Islet precursor cell (in vitro differentiated cells): ENCODE measurements around the gene GPATCH8.
"Not testable (repeated sequence)": the region's sequence is repeated elsewhere in the genome, so short reads cannot be mapped to it uniquely, and the experiment has no call there.

Source experiments
- DNase-seq: peaks from one replicate; pipeline ENCODE4 v3.0.0-alpha.2; 2018

Gene GPATCH8

DNA sequence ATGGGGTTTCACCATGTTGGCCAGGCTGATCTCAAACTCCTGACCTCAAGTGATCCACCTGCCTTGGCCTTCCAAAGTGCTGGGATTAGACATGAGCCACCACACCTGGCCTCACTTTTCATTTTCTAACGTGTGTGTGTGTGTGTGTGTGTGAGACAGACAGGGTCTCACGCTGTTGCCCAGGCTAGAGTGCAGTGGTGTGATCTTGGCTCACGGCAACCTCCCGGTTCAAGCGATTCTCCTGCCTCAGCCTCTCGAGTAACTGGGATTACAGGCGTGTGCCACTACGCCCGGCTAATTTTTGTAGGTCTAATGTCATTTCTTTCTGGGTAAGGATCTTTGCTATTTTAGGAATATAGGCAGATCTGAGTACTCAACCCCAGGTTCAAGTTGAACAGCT is 109.1 kb downstream of the GPATCH8 start:
- not testable (repeated sequence) for DNase-seq

DNA sequence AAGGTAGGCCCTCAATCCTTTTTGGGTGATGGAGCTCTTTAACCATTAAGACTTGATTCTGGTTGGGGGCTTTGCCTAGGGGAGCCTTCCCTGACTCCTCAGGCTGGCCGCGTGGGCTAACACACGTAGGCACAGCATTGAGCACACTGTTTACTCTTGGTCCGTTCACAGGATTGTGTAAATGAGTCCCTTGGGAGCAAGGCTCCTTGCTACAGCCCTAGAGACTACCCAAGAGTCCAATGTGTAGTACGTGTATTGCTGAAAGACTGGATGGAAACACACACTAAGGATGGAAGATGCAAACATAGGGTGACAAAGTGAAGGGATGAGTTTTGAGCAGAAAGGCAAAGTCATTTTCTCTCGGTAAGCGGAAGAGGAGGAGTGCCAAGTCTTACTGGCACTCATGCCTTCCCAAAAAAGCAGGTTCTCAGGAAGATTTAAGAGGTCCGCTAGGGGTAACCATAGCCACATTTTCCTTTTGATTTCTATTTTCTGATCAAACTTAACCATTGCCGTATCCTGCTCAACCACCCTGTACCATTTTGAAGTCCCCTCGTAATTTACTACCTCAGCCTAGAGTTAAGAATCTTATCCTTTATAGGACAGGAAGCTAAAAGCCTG is 112.8 kb downstream of the GPATCH8 start:
- DNase-seq, result no peak

GRCh38 chr17:44389723-44390202 is 113.4 kb downstream of the GPATCH8 start:
- no peak for DNase-seq

GRCh38 chr17:44389281-44389680 is 113.9 kb downstream of the GPATCH8 start, which contains the start of gene ITGA2B:
Gene ITGA2B, minus strand, starts transcription at chr17:44389649. Its CDS starts 176 bp downstream, at chr17:44389473.
- no peak for DNase-seq

DNA sequence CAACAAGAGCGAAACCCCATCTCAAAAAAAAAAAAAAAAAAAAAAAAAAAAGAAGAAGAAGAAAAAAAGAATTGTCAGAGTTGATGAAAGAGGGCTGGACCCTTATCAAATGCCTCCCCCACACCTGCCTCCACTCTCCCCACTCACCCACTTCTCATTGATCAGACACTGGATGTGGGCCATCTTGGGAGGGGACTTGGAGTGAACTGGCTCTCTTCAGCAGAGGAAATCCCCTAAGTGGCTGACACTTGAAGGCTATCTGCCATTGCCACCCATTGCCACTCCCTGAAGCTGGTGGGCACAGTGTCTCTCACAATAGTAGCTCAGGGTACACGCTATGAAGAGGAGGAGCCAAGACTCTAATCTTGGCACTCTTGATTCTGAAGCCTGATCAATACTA is 115.4 kb downstream of the GPATCH8 start:
- DNase-seq, result no peak

DNA sequence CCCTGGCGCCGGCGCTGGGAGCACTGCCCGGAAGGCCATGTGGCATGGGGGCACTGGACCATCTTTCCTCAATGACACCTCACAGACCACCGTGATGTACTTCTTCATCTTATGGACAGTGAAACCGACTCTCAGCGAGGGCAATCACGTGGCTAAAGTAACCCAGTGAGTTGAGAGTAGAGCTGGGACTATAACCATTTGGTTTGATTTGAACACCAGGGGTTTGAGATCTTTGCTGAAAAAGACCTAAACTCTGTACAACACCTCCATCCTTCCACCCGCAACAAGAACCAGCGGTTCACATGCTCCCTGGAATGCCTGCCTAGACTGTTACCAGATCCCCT is 117.1 kb downstream of the GPATCH8 start:
- no peak for DNase-seq

DNA sequence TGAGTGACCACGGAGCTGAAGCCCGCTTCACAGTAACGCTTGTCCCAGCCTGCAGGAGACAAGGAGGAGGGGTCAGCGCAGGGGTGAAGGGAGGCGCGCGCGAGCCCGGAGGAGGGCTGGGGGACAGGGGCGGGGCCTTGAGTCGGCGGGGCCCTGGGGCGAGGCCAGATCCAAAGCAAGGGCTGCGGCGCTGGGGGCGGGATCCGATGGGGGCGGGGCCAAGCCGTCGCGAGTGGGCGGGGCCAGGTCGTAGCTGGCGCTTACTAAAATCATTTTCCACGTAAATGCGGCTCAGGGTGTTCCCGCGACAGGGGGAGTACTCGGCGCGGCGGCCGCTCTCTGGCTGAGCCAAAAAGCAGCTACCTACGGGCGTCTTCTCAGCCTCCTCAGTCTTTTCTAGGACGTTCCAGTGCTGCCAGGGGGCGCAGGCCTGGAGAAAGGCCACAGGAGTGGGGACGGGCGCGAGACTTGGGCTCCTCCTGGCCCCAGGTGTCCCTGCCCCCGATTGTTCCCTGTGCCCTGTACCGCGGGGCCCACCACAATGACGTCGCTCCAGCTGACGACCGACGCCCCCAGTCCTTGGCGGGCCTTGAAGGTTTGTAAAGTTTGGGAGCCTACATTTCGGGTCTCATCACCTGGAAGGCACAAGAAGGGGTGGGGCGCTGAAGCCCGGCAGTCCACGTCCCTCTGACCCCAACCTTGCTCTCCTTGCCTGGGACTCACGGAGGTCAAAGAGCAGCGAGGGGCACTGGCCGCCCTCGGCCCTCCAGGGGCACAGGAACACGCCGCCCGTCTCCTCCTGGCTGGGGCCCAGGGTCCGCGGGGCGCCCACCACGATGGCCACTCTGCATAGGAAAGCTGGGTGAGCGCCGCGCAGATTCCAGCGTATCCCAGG is 117.7 kb downstream of the GPATCH8 start:
- DNase-seq, result peak; percentile 97

DNA sequence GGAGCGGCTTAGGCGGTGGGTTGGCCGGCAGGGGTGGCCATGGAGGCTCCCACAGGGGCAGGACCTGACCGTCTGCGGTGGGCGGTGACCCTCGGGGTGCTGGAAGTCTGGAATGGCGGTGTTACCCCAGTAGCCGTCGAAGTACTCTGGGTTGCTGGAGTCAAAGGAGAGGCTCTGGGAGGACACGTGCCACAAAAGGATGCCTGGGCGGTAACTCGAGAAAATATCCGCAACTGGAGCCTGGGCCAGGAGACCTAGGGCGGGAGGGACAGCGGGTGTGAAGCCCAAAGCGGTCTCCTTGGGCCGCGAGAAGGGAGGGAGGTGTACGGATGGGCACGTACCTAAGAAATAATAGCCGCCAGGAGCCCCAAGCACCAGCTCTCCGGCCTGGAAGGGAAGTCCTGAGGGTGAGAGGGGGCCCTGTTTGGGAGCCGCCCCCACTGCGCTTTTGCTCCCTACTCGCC is 118.4 kb downstream of the GPATCH8 start:
- DNase-seq, result no peak

DNA sequence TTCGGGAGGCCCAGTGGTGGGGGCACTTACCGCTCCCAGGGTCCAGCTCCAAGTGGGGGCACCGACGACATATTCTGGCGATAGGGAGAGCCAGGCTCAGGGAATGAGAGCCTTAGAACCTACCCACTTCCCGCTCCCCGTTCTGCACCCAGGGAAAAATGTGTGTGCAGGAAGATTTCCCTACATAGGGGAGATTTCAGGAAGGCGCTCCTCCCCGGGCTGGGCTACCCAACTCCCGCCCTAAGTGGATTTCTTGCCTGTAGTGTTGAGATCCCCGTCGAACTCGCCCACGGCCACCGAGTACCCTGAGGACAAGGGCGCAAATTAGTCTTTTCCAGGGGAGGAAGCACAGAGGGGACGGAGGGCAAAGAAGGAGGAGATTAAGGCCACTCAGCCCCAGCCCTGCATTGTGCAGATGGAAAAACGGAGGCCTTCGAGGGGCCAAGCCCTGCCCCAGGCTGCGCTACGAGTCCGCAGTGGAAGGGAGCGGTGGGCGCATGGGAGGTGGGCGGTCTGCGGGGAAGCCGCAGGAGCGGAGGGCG is 118.9 kb downstream of the GPATCH8 start:
- DNase-seq, result peak; percentile 77

GRCh38 chr17:44383861-44384260 is 119.3 kb downstream of the GPATCH8 start:
- DNase-seq, result no peak

GRCh38 chr17:44383363-44383762 is 119.8 kb downstream of the GPATCH8 start:
- no peak for DNase-seq

GRCh38 chr17:44382917-44383316 is 120.3 kb downstream of the GPATCH8 start:
- DNase-seq, result no peak

DNA sequence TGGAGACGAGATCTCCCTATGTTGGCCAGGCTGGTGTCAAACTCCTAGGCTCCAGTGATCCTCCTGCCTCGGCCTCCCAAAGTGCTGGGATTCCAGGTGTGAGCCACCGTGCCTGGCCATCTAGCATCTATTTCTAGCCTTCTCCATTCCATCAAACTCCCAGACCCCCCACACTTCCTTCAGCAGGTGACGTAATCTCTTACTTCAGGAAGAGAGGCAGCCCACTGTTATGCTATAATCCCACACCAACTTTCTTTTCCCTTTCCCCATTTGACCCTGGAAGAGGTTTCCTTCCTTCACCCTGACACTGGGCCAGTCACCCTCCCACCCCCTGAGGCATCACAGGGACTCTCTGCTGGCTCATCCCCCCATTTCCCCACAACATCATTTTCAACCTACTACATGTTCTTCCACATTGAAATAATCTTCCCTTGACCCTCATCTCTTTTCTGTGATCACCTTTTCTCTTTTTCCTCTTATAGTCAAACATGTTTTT is 121.3 kb downstream of the GPATCH8 start:
- no peak for DNase-seq

DNA sequence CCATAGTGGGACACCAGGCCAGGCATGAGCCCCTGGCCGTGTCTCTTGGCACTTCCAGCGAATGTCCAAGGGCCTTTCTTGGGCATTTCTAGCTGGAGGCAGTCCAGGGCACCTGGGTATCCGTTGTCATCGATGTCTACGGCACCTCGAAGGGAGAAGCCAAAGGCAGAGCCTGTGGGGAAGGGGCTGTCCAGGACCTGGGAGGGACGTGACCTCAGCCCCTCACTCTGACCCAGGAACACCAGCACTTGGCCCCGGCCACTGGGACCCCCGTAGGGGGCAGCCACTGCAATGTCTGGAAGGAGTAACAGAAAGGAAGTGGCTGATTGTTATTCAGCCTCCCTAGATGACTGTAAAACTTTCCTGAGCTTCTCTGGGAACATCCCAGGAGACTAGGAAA is 122.4 kb downstream of the GPATCH8 start:
- DNase-seq, result no peak

GRCh38 chr17:44379887-44380286 is 123.3 kb downstream of the GPATCH8 start:
- no peak for DNase-seq

GRCh38 chr17:44378171-44378705 is 125.0 kb downstream of the GPATCH8 start:
- DNase-seq, result no peak

DNA sequence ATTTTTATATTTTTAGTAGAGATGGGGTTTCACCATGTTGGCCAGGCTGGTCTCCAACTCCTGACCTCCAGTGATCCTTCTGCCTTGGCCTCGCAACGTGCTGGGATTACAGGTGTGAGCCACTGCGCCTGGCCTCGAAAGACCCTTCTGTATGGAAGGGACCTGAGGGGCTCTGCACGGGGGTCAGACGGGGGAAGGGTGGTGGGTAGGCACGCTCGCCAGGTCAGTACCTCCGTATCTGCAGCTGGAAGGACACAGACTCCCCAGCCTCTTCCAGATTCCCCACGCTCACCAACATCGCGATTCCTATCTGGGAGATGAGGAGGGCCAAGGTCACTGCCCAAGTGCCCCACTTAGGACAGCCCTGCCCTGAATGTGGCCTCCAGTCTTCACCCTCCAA is 126.4 kb downstream of the GPATCH8 start:
- no peak for DNase-seq

- peak; percentile 79 for DNase-seq
These were observed 127.1 kb downstream of the GPATCH8 start for GRCh38 chr17:44376124-44376523.

- no peak for DNase-seq
These were observed 127.8 kb downstream of the GPATCH8 start for GRCh38 chr17:44375196-44376017.

GRCh38 chr17:44374306-44375195 is 128.7 kb downstream of the GPATCH8 start:
- DNase-seq, result peak; percentile 90

GRCh38 chr17:44372036-44372435 is 131.2 kb downstream of the GPATCH8 start:
- DNase-seq, result no peak
